CD4-positive, CD25-positive, alpha-beta regulatory T cell (primary cell): ENCODE data around the gene GJB2. TPM values are rescaled to one million over a fixed set of nuclear protein-coding genes. Genes with fewer than 3 reads are reported as not detected.
A peak's percentile ranks its signal among the peaks of the same experiment; 100 is the strongest.

Experiments
- ATAC-seq, 2 donors: fragments of 150-1000 bp; cut with Tn5 transposase; one replicate each; pipeline ENCODE4 v1.10.0; 2021; ENCODE audit warnings: low read depth in 2 of 2, moderate number of reproducible peaks in 2 of 2, moderate library complexity in 1 of 2
- DNase-seq, 3 donors: peaks; one replicate each; pipeline versions ENCODE4 v3.0.0 to v3.0.0-alpha.2; 2012 to 2022; ENCODE audit warnings: mixed read lengths in 1 of 3
- H3K27ac ChIP-seq: one replicate; pipeline ENCODE4 v1.7.0; 2013; ENCODE audit warnings: mild to moderate bottlenecking, low read length; ENCODE audit not compliant: insufficient read depth, poor library complexity, severe bottlenecking
- H3K27me3 ChIP-seq: one replicate; pipeline ENCODE4 v1.7.0; 2013; ENCODE audit warnings: low read length; ENCODE audit not compliant: control insufficient read depth, insufficient read depth
- H3K36me3 ChIP-seq: one replicate; pipeline ENCODE4 v1.7.0; 2013; ENCODE audit warnings: mild to moderate bottlenecking, low read length, moderate library complexity; ENCODE audit not compliant: control insufficient read depth, insufficient read depth
- H3K4me1 ChIP-seq: 2 replicates; pipeline ENCODE4 v1.7.0; 2013; ENCODE audit warnings: mild to moderate bottlenecking, low read length; ENCODE audit not compliant: insufficient read depth, control insufficient read depth, poor library complexity, severe bottlenecking
- H3K4me3 ChIP-seq: one replicate; pipeline ENCODE4 v1.7.0; 2013; ENCODE audit warnings: low read depth, mild to moderate bottlenecking, low read length, moderate library complexity
- H3K9me3 ChIP-seq, 2 experiments: 1 replicate in 1 of 2; 2 replicates in 1 of 2; pipeline ENCODE4 v1.7.0; 2013; ENCODE audit warnings: low read length in 2 of 2, mild to moderate bottlenecking in 1 of 2, moderate library complexity in 1 of 2; ENCODE audit not compliant: control insufficient read depth in 2 of 2
- H3K27ac Mint-ChIP-seq, 3 donors: one replicate each; pipeline ENCODE4 v1.8.0; 2020 to 2022; ENCODE audit warnings: mild to moderate bottlenecking in 3 of 3, mixed read lengths in 3 of 3, moderate library complexity in 2 of 3
- H3K27me3 Mint-ChIP-seq: one replicate; pipeline ENCODE4 v1.8.0; 2022; ENCODE audit warnings: mild to moderate bottlenecking, mixed read lengths
- H3K36me3 Mint-ChIP-seq: one replicate; pipeline ENCODE4 v1.8.0; 2020; ENCODE audit warnings: mixed read lengths
- H3K4me1 Mint-ChIP-seq, 4 donors: one replicate each; pipeline ENCODE4 v1.8.0; 2020 to 2022; ENCODE audit warnings: mixed read lengths in 4 of 4, mild to moderate bottlenecking in 1 of 4
- H3K4me3 Mint-ChIP-seq, 4 donors: one replicate each; pipeline ENCODE4 v1.8.0; 2020 to 2022; ENCODE audit warnings: mild to moderate bottlenecking in 4 of 4, mixed read lengths in 4 of 4, moderate library complexity in 3 of 4
- H3K9me3 Mint-ChIP-seq, 7 donors: one replicate each; pipeline ENCODE4 v1.8.0; 2020 to 2022; ENCODE audit warnings: mixed read lengths in 7 of 7, mild to moderate bottlenecking in 3 of 7, moderate library complexity in 2 of 7
- polyA plus RNA-seq, 4 donors: library from polyadenylated mRNA; unstranded; fragments of 300-500 nt; fragmentation: Illumina TruSeq; gene quantifications; one replicate each; pipeline ENCODE4 v1.2.3, GENCODE V29; 2021
- total RNA-seq: library from RNA; stranded (reverse); gene quantifications from one replicate; pipeline ENCODE4 v1.2.3, GENCODE V29; 2022

Gene GJB2
- total and polyA plus RNA-seq, 5 donors from 2014 or later, result not detected

DNA sequence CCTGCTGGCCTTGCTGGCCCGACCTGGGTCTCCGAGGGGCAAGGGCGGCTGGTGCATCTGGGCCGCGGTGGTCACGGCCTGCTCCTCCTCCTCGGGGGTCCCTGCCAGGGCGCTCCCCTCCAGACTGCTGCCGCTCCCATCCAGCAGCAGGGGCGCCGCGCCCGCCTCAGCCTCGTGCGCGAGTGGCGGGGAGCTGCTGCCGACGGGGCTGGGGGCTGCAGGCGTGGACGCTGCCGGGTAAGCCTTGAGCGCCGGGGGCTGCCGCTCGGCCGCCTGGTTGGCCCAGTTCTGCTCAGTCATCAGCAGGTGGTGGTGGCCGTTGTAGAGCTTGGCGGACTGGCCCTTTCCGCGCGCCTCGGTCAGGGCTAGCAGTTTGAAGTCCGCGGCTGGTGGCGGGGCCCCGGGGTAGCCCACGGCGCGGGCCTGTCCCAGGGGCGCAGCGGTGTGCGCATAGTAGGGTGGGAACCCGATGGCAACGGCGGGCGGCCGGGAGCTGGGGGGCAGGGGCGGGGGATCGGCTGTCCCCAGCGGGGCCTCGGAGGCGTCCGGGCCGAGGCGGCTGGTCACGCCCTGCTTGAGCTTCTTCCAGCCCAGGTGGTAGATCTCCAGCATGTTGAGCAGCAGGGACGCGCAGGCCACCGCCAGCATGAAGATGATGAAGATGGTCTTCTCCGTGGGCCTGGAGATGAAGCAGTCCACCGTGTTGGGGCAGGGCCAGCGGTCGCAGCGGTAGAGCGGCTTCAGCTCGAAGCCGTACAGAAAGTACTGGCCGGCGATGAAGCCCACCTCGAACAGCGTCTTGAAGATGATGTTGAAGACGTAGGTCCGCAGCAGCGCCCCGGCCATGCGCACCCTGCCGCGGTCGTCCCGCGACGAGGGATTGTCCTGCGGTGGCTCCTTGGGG lies 50.5 kb downstream of the GJB2 start:
- no peaks in the 10 kb centered on the region for H3K36me3 ChIP-seq
- no peaks in the 10 kb centered on the region for H3K9me3 ChIP-seq
- H3K4me3 Mint-ChIP-seq, result no peak overlapping the region
- peaks cover 0 to 6% (median 2%) of the 10 kb centered on the region in 4 donors for H3K4me1 Mint-ChIP-seq
- H3K27ac Mint-ChIP-seq, result no peak overlapping the region
- no peak overlapping the region for H3K4me3 ChIP-seq
- peaks cover 78% of the 10 kb centered on the region for H3K27me3 Mint-ChIP-seq
- H3K27me3 ChIP-seq, result peaks cover 28% of the 10 kb centered on the region
- no peaks in the 10 kb centered on the region for H3K36me3 Mint-ChIP-seq
- H3K27ac ChIP-seq, result no peak overlapping the region
- ATAC-seq (no peak), DNase-seq (no peak)
- H3K4me1 ChIP-seq, result no peaks in the 10 kb centered on the region
- peaks cover 0 to 2% (median 0%) of the 10 kb centered on the region in 7 donors for H3K9me3 Mint-ChIP-seq

GRCh38 chr13:20141238-20142022 lies 51.3 kb downstream of the GJB2 start:
- peaks cover 28% of the 10 kb centered on the region for H3K27me3 ChIP-seq
- Mint-ChIP-seq H3K9me3 (peaks cover 0 to 2% (median 0%) of the 10 kb centered on the region in 7 donors), H3K4me1 (peaks cover 0 to 6% (median 2%) of the 10 kb centered on the region in 4 donors), H3K4me3 (peak overlapping the region in 1 of 4 donors; percentile 28), H3K36me3 (no peaks in the 10 kb centered on the region), H3K27me3 (peaks cover 69% of the 10 kb centered on the region), H3K27ac (no peak overlapping the region)
- H3K4me3 ChIP-seq, result no peak overlapping the region
- DNase-seq, result no peak
- no peak overlapping the region for H3K27ac ChIP-seq
- H3K9me3 ChIP-seq, result no peaks in the 10 kb centered on the region
- ATAC-seq, result no peak
- no peaks in the 10 kb centered on the region for H3K36me3 ChIP-seq
- H3K4me1 ChIP-seq, result peaks cover 4% of the 10 kb centered on the region

DNA sequence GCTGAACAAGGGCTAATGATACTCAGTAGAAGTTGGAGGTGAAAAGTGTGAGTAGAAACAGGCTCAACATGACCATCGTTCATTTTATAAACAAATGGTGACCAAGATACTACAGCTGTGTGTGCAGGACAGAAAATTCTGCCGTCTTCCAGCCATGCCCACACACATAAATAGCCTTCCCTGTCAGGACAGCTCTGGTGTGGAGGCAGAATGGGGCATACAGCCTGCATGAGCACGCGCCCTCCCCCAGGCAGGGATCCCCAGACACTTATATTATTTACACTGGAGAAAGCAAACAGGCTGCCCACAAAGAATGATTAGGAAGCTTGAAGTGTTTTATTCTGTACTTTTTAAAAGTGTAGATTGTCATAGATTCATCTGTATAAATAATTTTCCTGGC lies 52.3 kb downstream of the GJB2 start:
- peaks cover 4% of the 10 kb centered on the region for H3K4me1 ChIP-seq
- peaks cover 28% of the 10 kb centered on the region for H3K27me3 ChIP-seq
- Mint-ChIP-seq H3K4me3 (no peak overlapping the region), H3K4me1 (peaks cover 0 to 6% (median 2%) of the 10 kb centered on the region in 4 donors), H3K27ac (no peak overlapping the region), H3K27me3 (peaks cover 61% of the 10 kb centered on the region), H3K36me3 (no peaks in the 10 kb centered on the region), H3K9me3 (peaks cover 0 to 2% (median 0%) of the 10 kb centered on the region in 7 donors)
- DNase-seq, result no peak
- H3K4me3 ChIP-seq, result no peak overlapping the region
- H3K27ac ChIP-seq, result no peak overlapping the region
- ATAC-seq, result no peak
- H3K36me3 ChIP-seq, result no peaks in the 10 kb centered on the region
- no peaks in the 10 kb centered on the region for H3K9me3 ChIP-seq

DNA sequence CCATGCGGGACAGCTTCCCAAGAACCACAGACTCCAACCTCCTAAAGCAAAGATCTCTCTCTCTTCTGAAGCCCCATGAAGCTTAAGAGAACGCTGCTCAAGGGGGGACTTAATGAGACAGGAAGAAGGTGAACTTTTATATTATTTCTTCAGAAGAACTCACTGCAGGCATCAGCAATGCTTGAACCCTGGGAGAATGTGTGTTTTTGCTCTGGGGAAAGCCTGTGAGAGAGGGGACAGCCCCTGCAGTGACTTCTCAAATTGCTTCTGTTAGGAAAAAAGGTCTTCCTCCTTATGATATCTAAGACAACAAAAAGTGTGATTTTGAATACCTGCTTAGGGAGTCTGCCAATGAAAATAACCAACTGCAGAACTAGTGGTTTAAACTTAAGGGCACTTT lies 54.9 kb downstream of the GJB2 start:
- H3K4me1 Mint-ChIP-seq, result peaks cover 0 to 4% (median 0%) of the 10 kb centered on the region in 4 donors
- peaks cover 4% of the 10 kb centered on the region for H3K4me1 ChIP-seq
- no peak overlapping the region for H3K4me3 Mint-ChIP-seq
- H3K9me3 ChIP-seq, result no peaks in the 10 kb centered on the region
- H3K27me3 Mint-ChIP-seq, result peaks cover 50% of the 10 kb centered on the region
- H3K27ac ChIP-seq, result no peak overlapping the region
- ATAC-seq (no peak), DNase-seq (no peak)
- no peak overlapping the region for H3K4me3 ChIP-seq
- peaks cover 0 to 2% (median 0%) of the 10 kb centered on the region in 7 donors for H3K9me3 Mint-ChIP-seq
- no peaks in the 10 kb centered on the region for H3K36me3 ChIP-seq
- no peaks in the 10 kb centered on the region for H3K36me3 Mint-ChIP-seq
- H3K27me3 ChIP-seq, result peaks cover 37% of the 10 kb centered on the region
- H3K27ac Mint-ChIP-seq, result no peak overlapping the region

Other genes with a start within 250 kb of the GJB2 start
- gene ZMYM2, start 234.2 kb downstream of the GJB2 start, total RNA-seq, result 112 TPM
- 10 to 100 TPM; 11.0 to 15.1 (median 13.4) TPM for gene ZMYM2, start 234.2 kb downstream of the GJB2 start, polyA plus RNA-seq
- not detected for gene GJA3, start 31.9 kb downstream of the GJB2 start, total RNA-seq
- gene GJA3, start 31.9 kb downstream of the GJB2 start, polyA plus RNA-seq, result under 1 TPM in 1 of 4 donors, not detected in 3; 0.06 TPM
- gene GJB6, start 39.4 kb upstream of the GJB2 start, total RNA-seq, result 3.9 TPM
- gene GJB6, start 39.4 kb upstream of the GJB2 start, polyA plus RNA-seq, result 10 to 100 TPM in 1 of 4 donors, 1 to 10 TPM in 3; 4.8 to 13.8 (median 7.5) TPM